GM12874 (cell line): ENCODE results near the gene EML4.

Experiments
- CTCF ChIP-seq: IDR thresholded peaks from 2 replicates; pipeline ENCODE4 v1.5.1; 2011; ENCODE audit warnings: low read depth, mild to moderate bottlenecking, control low read depth, low read length, moderate library complexity; ENCODE audit not compliant: insufficient read depth

Gene EML4

GRCh38 chr2:42307180-42307579 lies 138.0 kb downstream of the EML4 start:
- no peak for TF ChIP-seq CTCF

- no peak for TF ChIP-seq CTCF
These were observed 140.2 kb downstream of the EML4 start for GRCh38 chr2:42309366-42309765.

GRCh38 chr2:42310007-42310515 lies 140.9 kb downstream of the EML4 start:
- no peak for TF ChIP-seq CTCF

- TF ChIP-seq CTCF = no peak
These were observed 143.0 kb downstream of the EML4 start for GRCh38 chr2:42312106-42312505.

- no peak for TF ChIP-seq CTCF
These were observed 145.8 kb downstream of the EML4 start for GRCh38 chr2:42314892-42315468.

- no peak for TF ChIP-seq CTCF
These were observed 146.8 kb downstream of the EML4 start for GRCh38 chr2:42315844-42316470.

GRCh38 chr2:42316910-42317309 lies 147.8 kb downstream of the EML4 start:
- TF ChIP-seq CTCF = no peak
